Upper lobe of left lung (tissue), 4 donors: ENCODE results near the gene PAQR8.

Source experiments
- EP300 ChIP-seq, 4 donors: sonication (generic); formaldehyde crosslinking; IDR thresholded peaks; one replicate each; pipeline ENCODE4 v1.5.1; 2017; ENCODE audit warnings: antibody characterized with exemption in 4 of 4, control low read depth in 2 of 4
- POLR2A ChIP-seq, 4 donors: fragments of 450-650 bp; IDR thresholded peaks; one replicate each; pipeline ENCODE4 v1.5.1; 2016 to 2017; ENCODE audit warnings: antibody characterized with exemption in 4 of 4, mild to moderate bottlenecking in 2 of 4
- POLR2AphosphoS5 ChIP-seq, 2 donors: sonication (generic); formaldehyde crosslinking; IDR thresholded peaks; one replicate each; pipeline ENCODE4 v1.5.1; 2017; ENCODE audit warnings: antibody characterized with exemption in 2 of 2
- TF ChIP-seq, protein P1 (sequence below), 6 experiments: fragments of 450-650 bp in 4 of 6; fragments of 200-600 bp in 2 of 6; sonication (generic) in 2 of 6; IDR thresholded peaks; one replicate each; pipeline ENCODE4 v1.5.1; 2016 to 2019; ENCODE audit warnings: antibody characterized with exemption in 6 of 6

DNA sequence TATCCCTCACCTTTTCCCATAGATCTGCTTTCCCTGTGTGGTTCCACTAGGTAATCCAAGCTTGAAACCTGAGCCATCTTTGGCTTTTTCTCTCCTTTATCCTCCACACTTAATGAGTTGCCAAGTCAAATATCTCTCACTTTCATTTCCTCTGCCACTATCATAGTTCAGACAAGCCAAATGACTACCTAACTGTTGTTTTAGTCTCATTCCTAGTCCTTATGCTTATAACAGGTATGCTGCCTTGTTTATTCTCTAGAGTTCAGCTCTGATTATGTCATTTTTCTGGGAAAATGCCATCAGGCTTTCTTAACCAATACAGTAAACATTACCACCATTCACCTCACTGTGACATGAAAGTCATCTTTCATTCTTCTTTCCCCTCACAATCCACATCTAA, 64.7 kb downstream of the PAQR8 start:
- no peak for TF ChIP-seq POLR2A (IDR thresholded peaks at IDR 0.05)
- TF ChIP-seq, protein P1, sequence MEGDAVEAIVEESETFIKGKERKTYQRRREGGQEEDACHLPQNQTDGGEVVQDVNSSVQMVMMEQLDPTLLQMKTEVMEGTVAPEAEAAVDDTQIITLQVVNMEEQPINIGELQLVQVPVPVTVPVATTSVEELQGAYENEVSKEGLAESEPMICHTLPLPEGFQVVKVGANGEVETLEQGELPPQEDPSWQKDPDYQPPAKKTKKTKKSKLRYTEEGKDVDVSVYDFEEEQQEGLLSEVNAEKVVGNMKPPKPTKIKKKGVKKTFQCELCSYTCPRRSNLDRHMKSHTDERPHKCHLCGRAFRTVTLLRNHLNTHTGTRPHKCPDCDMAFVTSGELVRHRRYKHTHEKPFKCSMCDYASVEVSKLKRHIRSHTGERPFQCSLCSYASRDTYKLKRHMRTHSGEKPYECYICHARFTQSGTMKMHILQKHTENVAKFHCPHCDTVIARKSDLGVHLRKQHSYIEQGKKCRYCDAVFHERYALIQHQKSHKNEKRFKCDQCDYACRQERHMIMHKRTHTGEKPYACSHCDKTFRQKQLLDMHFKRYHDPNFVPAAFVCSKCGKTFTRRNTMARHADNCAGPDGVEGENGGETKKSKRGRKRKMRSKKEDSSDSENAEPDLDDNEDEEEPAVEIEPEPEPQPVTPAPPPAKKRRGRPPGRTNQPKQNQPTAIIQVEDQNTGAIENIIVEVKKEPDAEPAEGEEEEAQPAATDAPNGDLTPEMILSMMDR (IDR thresholded peaks at IDR 0.05): no peak
- TF ChIP-seq POLR2AphosphoS5 (IDR thresholded peaks at IDR 0.05): no peak
- no peak for TF ChIP-seq EP300 (IDR thresholded peaks at IDR 0.05)
